Neural cell (in vitro differentiated cells): Measurements from ENCODE around the gene MSI1. TPM values are rescaled to one million over a fixed set of nuclear protein-coding genes. Genes with fewer than 3 reads are reported as not detected.
A peak's percentile ranks its signal among the peaks of the same experiment; 100 is the strongest.

Source experiments
- H2AFZ ChIP-seq: fragments of 200-600, 300-800 bp; sonication (generic), shearing (Covaris generic); 2 replicates; pipeline ENCODE4 v1.6.0; 2014; ENCODE audit warnings: low read depth, mild to moderate bottlenecking, antibody characterized with exemption, low read length, moderate library complexity
- H3F3A ChIP-seq: fragments of 200-600 bp; shearing (Covaris generic); 2 replicates; pipeline ENCODE4 v1.6.1; 2016; ENCODE audit warnings: mild to moderate bottlenecking, moderate library complexity, mixed read lengths, antibody characterized with exemption, low read length; ENCODE audit not compliant: insufficient read depth, poor library complexity, severe bottlenecking
- H3K27ac ChIP-seq: fragments of 200-600, 300-800 bp; sonication (generic), shearing (Covaris generic); 2 replicates; pipeline ENCODE4 v1.5.1; 2014; ENCODE audit warnings: mild to moderate bottlenecking, low read length, moderate library complexity
- H3K27me3 ChIP-seq: fragments of 300-800, 200-600 bp; sonication (generic), shearing (Covaris generic); 2 replicates; pipeline ENCODE4 v1.6.0; 2014; ENCODE audit warnings: mild to moderate bottlenecking, low read depth, low read length, moderate library complexity; ENCODE audit not compliant: insufficient read depth
- H3K36me3 ChIP-seq: fragments of 300-800, 200-600 bp; sonication (generic), shearing (Covaris generic); 2 replicates; pipeline ENCODE4 v1.5.1; 2014; ENCODE audit warnings: mild to moderate bottlenecking, antibody characterized with exemption, low read length, moderate library complexity; ENCODE audit not compliant: insufficient read depth
- H3K4me2 ChIP-seq: fragments of 300-800, 200-600 bp; sonication (generic), shearing (Covaris generic); 2 replicates; pipeline ENCODE4 v1.6.0; 2014; ENCODE audit warnings: mild to moderate bottlenecking, low read length
- H3K4me3 ChIP-seq: fragments of 300-800, 200-600 bp; sonication (generic), shearing (Covaris generic); 2 replicates; pipeline ENCODE4 v1.5.1; 2014; ENCODE audit warnings: mild to moderate bottlenecking, low read length, moderate library complexity
- H3K79me2 ChIP-seq: fragments of 200-600 bp; shearing (Covaris generic); replicated peaks from 2 replicates; pipeline ENCODE4 v1.6.0; 2014; ENCODE audit warnings: mild to moderate bottlenecking, low read length, moderate library complexity; ENCODE audit not compliant: insufficient read depth
- H3K9ac ChIP-seq: fragments of 300-800, 200-600 bp; sonication (generic), shearing (Covaris generic); 2 replicates; pipeline ENCODE4 v1.6.1; 2016; ENCODE audit warnings: mild to moderate bottlenecking, low read length, mixed read lengths
- H3K9me2 ChIP-seq: fragments of 200-600 bp; shearing (Covaris generic); 2 replicates; pipeline ENCODE4 v1.6.1; 2016; ENCODE audit warnings: mild to moderate bottlenecking, low read length, mixed read lengths; ENCODE audit not compliant: insufficient read depth
- H3K9me3 ChIP-seq: fragments of 200-600, 300-800 bp; sonication (generic), shearing (Covaris generic); 2 replicates; pipeline ENCODE4 v1.6.1; 2016; ENCODE audit warnings: mild to moderate bottlenecking, mixed run types, low read length, moderate library complexity, mixed read lengths
- H4K20me1 ChIP-seq: fragments of 200-600 bp; shearing (Covaris generic); 2 replicates; pipeline ENCODE4 v1.6.1; 2016; ENCODE audit warnings: mild to moderate bottlenecking, mixed run types; ENCODE audit not compliant: insufficient read depth
- CTCF ChIP-seq: fragments of 450-650 bp; IDR thresholded peaks from 2 replicates; pipeline ENCODE4 v1.5.1; 2014; ENCODE audit warnings: antibody characterized with exemption, mild to moderate bottlenecking, moderate library complexity; ENCODE audit not compliant: poor library complexity, severe bottlenecking
- EP300 ChIP-seq: fragments of 450-650 bp; conservative IDR thresholded peaks from 2 replicates; pipeline ENCODE4 v1.6.1; 2014; ENCODE audit warnings: antibody characterized with exemption, mild to moderate bottlenecking, moderate library complexity; ENCODE audit not compliant: poor library complexity, severe bottlenecking
- EZH2 ChIP-seq: fragments of 200-600, 300-800 bp; shearing (Covaris generic), sonication (generic); IDR thresholded peaks from 2 replicates; pipeline ENCODE4 v1.6.1; 2014; ENCODE audit warnings: antibody characterized with exemption, low read length, borderline replicate concordance, mild to moderate bottlenecking; ENCODE audit not compliant: insufficient read depth, poor library complexity, severe bottlenecking
- MXI1 ChIP-seq: fragments of 450-650 bp; conservative IDR thresholded peaks from 2 replicates; pipeline ENCODE4 v1.6.1; 2014; ENCODE audit warnings: antibody characterized with exemption, mild to moderate bottlenecking; ENCODE audit not compliant: poor library complexity, severe bottlenecking
- POLR2AphosphoS5 ChIP-seq: IDR thresholded peaks from 2 replicates; pipeline ENCODE4 v1.6.1; 2012
- RAD21 ChIP-seq: fragments of 450-650 bp; conservative IDR thresholded peaks from 2 replicates; pipeline ENCODE4 v1.6.1; 2014; ENCODE audit warnings: antibody characterized with exemption, mild to moderate bottlenecking, moderate library complexity
- REST ChIP-seq: IDR thresholded peaks from 2 replicates; pipeline ENCODE4 v1.6.1; 2012; ENCODE audit warnings: borderline replicate concordance
- SMC3 ChIP-seq: fragments of 450-650 bp; conservative IDR thresholded peaks from 2 replicates; pipeline ENCODE4 v1.6.1; 2014; ENCODE audit warnings: antibody characterized with exemption, mild to moderate bottlenecking, moderate library complexity; ENCODE audit not compliant: poor library complexity
- TAF1 ChIP-seq: IDR thresholded peaks from 2 replicates; pipeline ENCODE4 v1.6.1; 2012; ENCODE audit warnings: low read depth
- polyA plus RNA-seq: library from polyadenylated mRNA; depleted of rRNA; stranded (reverse); fragments of >200 nt; gene quantifications from 2 replicates; pipeline ENCODE4 v1.2.3, GENCODE V29; 2014

The MSI1 gene
- polyA plus RNA-seq, 1 donor from 2014 or later: 7.5 TPM

- peak overlapping the region; percentile 81 for H3K4me2 ChIP-seq
- H3K4me3 ChIP-seq: peak overlapping the region; percentile 65
- H3K9ac ChIP-seq: peak overlapping the region; percentile 95
Measured at GRCh38 chr12:120362516-120363273, 6.3 kb downstream of the MSI1 start.

More at GRCh38 chr12:120362516-120363273, 6.3 kb downstream of the MSI1 start:
- no peaks in the 10 kb centered on the region for H3K9me2 ChIP-seq
- peaks cover 4% of the 10 kb centered on the region for H3K36me3 ChIP-seq
- no peaks in the 10 kb centered on the region for H4K20me1 ChIP-seq
- H3F3A ChIP-seq: peaks cover 14% of the 10 kb centered on the region
- H3K79me2 ChIP-seq: peaks cover 63% of the 10 kb centered on the region
- TF ChIP-seq TAF1 (no peak), RAD21 (no peak), REST (no peak), CTCF (no peak), SMC3 (no peak), EZH2 (no peak), POLR2AphosphoS5 (no peak), EP300 (no peak), MXI1 (no peak)
- no peaks in the 10 kb centered on the region for H3K27me3 ChIP-seq
- peak overlapping the region; percentile 100 for H3K27ac ChIP-seq
- H3K9me3 ChIP-seq: no peaks in the 10 kb centered on the region
- H2AFZ ChIP-seq: no peak overlapping the region
